Mucosa of descending colon (tissue), 3 donors: ENCODE results near the gene LATS1. TPM values are rescaled to one million over a fixed set of nuclear protein-coding genes. Genes with fewer than 3 reads are reported as not detected.

ENCODE experiments used
- ATAC-seq: fragments of 200-7000 bp; cut with Tn5 transposase; one replicate; pipeline ENCODE4 v1.9.1; 2020; ENCODE audit warnings: mild to moderate bottlenecking, moderate library complexity
- DNase-seq, 3 donors: peaks; one replicate each; pipeline ENCODE4 v3.0.0-alpha.2; 2020
- H3K36me3 ChIP-seq: fragments of 200-600 bp; one replicate; pipeline ENCODE4 v1.8.0; 2021; ENCODE audit warnings: low read depth, mild to moderate bottlenecking
- H3K4me1 ChIP-seq: fragments of 200-600 bp; one replicate; pipeline ENCODE4 v1.8.0; 2021; ENCODE audit warnings: low read depth, mild to moderate bottlenecking
- H3K4me3 ChIP-seq: fragments of 200-600 bp; one replicate; pipeline ENCODE4 v1.8.0; 2021; ENCODE audit warnings: mild to moderate bottlenecking
- H3K9me3 ChIP-seq: fragments of 200-600 bp; one replicate; pipeline ENCODE4 v1.8.0; 2021; ENCODE audit warnings: mild to moderate bottlenecking
- intact Hi-C, 2 donors: fragments of 100-400 bp; cut with DNase I in 1 of 2; cut with micrococcal nuclease in 1 of 2; formaldehyde crosslinking; loops; one replicate each; pipeline versions ENCODE4 v1.11.0 to v1.11.1; 2022; cut with DNase I, micrococcal nuclease
- total RNA-seq, 3 donors: library from RNA; stranded (reverse); fragmentation: NEBNext Ultra II Directional in 2 of 3; extraction: Animal tissue kit (Norgen Biotek cat#: 25700) in 2 of 3; gene quantifications; one replicate each; pipeline versions ENCODE4 v1.2.1 to v1.2.4, GENCODE V29; 2021 to 2023
- TF ChIP-seq, protein P1 (sequence below): fragments of 200-600 bp; IDR thresholded peaks from one replicate; pipeline ENCODE4 v1.8.0; 2022; ENCODE audit warnings: antibody characterized with exemption, mild to moderate bottlenecking
- donor health status: DM: no; HTN: no; CAD: no; lungs with moderate emphysema.
- donor health status: DM: no; HTN: no; CAD: no.
- donor health status: DM: no; HTN: yes; CAD: no.

LATS1 gene
- total RNA-seq, 3 donors from 2014 or later = 23.2 to 39.0 (median 23.3) TPM

DNA sequence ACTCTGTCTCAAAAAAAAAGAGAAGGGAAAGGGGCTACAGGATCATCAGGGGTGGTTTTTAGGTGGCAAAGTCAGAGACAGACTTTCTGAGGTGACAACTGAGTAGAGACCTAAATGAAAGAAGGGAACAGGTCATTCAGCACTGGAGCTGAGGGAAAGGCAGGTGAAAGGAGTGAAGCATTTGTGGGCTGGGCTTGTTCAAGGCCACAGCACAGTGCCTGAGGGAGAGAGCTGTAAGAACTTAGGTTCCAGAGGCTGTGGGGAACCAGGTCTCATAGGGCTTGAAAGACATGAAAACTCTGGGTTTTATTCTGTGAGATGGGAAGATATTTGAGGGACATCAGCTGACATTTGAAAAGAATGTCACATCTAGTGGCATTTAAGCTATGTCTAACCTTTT is 90.2 kb downstream of the LATS1 start:
- intact Hi-C loops = no loop called here
- ATAC-seq (no peak), DNase-seq (no peak)
- TF ChIP-seq, protein P1, sequence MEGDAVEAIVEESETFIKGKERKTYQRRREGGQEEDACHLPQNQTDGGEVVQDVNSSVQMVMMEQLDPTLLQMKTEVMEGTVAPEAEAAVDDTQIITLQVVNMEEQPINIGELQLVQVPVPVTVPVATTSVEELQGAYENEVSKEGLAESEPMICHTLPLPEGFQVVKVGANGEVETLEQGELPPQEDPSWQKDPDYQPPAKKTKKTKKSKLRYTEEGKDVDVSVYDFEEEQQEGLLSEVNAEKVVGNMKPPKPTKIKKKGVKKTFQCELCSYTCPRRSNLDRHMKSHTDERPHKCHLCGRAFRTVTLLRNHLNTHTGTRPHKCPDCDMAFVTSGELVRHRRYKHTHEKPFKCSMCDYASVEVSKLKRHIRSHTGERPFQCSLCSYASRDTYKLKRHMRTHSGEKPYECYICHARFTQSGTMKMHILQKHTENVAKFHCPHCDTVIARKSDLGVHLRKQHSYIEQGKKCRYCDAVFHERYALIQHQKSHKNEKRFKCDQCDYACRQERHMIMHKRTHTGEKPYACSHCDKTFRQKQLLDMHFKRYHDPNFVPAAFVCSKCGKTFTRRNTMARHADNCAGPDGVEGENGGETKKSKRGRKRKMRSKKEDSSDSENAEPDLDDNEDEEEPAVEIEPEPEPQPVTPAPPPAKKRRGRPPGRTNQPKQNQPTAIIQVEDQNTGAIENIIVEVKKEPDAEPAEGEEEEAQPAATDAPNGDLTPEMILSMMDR = no peak
- no peaks in the 10 kb centered on the region for H3K4me1 ChIP-seq
- no peak overlapping the region for H3K4me3 ChIP-seq
- no peaks in the 10 kb centered on the region for H3K36me3 ChIP-seq
- H3K9me3 ChIP-seq = no peaks in the 10 kb centered on the region

DNA sequence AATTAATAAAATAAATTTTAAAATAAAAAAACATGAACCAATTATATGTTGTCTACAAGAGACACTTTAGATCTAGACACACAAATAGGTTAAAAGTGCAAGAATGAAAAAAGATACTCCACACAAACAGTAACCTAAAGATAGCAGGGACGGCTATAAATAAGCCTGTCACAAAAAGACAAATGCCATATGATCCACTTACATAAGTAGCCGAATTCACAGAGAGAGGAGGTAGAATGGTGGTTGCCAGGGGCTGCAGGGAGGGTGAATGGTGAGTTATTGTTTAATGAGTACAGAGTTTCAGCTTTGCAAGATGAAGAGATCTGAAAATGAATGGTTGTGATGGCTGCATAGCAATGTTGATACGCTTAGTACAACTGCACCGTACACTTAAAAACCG is 102.1 kb downstream of the LATS1 start:
- no peak for DNase-seq
- intact Hi-C loops = no loop called here
- Histone ChIP-seq H3K4me1 (no peaks in the 10 kb centered on the region), H3K4me3 (no peak overlapping the region), H3K9me3 (no peaks in the 10 kb centered on the region), H3K36me3 (no peaks in the 10 kb centered on the region)
- no peak for ATAC-seq
- TF ChIP-seq, protein P1 = no peak

DNA sequence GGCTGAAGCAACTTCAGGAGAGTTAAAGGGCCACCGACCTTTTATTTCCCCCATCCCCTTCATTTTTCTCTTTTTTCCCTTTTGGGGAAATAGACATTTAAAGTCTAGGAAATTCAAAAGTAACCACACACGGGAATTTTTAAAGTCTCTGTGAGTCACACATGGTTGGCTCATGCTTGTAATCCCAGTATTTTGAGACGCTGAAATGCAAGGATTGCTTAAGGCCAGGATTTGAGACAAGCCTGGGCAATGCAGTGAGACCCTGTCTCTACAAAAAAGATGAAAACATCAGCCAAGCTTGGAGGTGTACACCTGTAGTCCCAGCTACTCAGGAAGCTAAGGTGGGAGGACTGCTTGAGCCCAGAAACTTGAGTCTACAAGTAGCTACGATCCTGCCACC is 103.6 kb downstream of the LATS1 start:
- ATAC-seq = no peak
- H3K36me3 ChIP-seq = no peaks in the 10 kb centered on the region
- TF ChIP-seq, protein P1 = no peak

DNA sequence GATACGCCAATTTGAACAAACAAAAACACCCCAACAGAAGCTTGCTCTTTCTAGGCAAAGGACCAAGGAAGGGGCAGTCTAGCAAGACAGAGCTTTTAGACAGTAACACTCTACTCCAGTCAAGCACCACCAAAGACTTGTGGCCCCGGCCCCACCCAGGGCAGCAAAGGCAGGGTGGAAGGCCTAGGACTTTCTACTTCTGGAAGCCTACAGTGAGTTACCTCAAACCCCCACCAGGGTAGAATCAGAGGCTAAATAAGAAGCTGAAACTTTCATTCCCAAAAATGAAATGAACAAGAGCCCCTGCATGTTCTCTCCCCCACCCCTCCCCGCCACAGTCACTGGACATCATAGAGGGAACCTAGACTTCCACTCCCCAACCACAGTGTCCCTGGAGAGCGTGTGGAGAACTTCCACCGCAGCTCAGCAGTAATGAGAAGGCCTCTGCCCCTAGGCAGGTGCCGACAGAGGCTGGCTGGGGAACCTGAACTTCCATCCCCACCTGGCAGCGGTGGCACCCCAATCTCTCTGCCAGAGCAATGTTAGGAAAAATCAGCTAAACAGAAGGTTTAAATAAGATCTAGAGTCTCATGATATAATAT is 109.4 kb downstream of the LATS1 start:
- Histone ChIP-seq H3K36me3 (no peaks in the 10 kb centered on the region), H3K4me3 (no peak overlapping the region), H3K9me3 (no peaks in the 10 kb centered on the region), H3K4me1 (no peaks in the 10 kb centered on the region)
- DNase-seq (no peak), ATAC-seq (no peak)
- intact Hi-C loops = no loop called here
- TF ChIP-seq, protein P1 = no peak

More for the DNA sequence above, 103.6 kb downstream of the LATS1 start:
- H3K4me1 ChIP-seq = no peaks in the 10 kb centered on the region
- H3K9me3 ChIP-seq = no peaks in the 10 kb centered on the region
- no peak overlapping the region for H3K4me3 ChIP-seq
- DNase-seq = no peak
- intact Hi-C loops = no loop called here

Other genes starting within 250 kb of the LATS1 start
- gene ZC3H12D, start 233.1 kb downstream of the LATS1 start, total RNA-seq = 1 to 10 TPM; 5.2 to 9.1 (median 8.9) TPM
- gene PPIL4, start 172.1 kb downstream of the LATS1 start, total RNA-seq = 10 to 100 TPM; 16.4 to 25.6 (median 21.5) TPM
- gene GINM1, start 151.7 kb downstream of the LATS1 start, total RNA-seq = 10 to 100 TPM; 45.6 to 64.6 (median 48.4) TPM
- 10 to 100 TPM in 2 of 3 donors, 1 to 10 TPM in 1; 9.2 to 16.8 (median 13.2) TPM for gene KATNA1, start 69.4 kb downstream of the LATS1 start, total RNA-seq
- gene NUP43, start 28.4 kb upstream of the LATS1 start, total RNA-seq = 10 to 100 TPM; 25.8 to 27.9 (median 26.0) TPM
- gene PCMT1, start 31.6 kb upstream of the LATS1 start, total RNA-seq = 10 to 100 TPM; 51.9 to 72.4 (median 57.9) TPM
- 10 to 100 TPM; 16.2 to 27.2 (median 26.1) TPM for gene LRP11, start 146.3 kb upstream of the LATS1 start, total RNA-seq
- under 1 TPM in 2 of 3 donors, not detected in 1; 0.16 to 0.58 TPM for gene RAET1E, start 180.0 kb upstream of the LATS1 start, total RNA-seq
- gene RAET1G, start 205.0 kb upstream of the LATS1 start, total RNA-seq = under 1 TPM in 1 of 3 donors, not detected in 2; 0.41 TPM
- under 1 TPM in 1 of 3 donors, not detected in 2; 0.43 TPM for gene ULBP2, start 223.9 kb upstream of the LATS1 start, total RNA-seq
- gene ULBP1, start 245.8 kb upstream of the LATS1 start, total RNA-seq = not detected